Tibial artery (tissue), 4 donors: ENCODE results near the gene LRFN2.

Source experiments
- DNase-seq, 2 donors: peaks; one replicate each; pipeline ENCODE4 v3.0.0-alpha.2; 2019
- H3K27ac ChIP-seq, 2 donors: fragments of 200-600 bp; sonication (generic) in 1 of 2; 1 replicate in 1 of 2; 2 replicates in 1 of 2; pipeline ENCODE4 v1.5.1; 2018 to 2019; ENCODE audit warnings: mild to moderate bottlenecking in 1 of 2
- H3K27me3 ChIP-seq, 2 donors: fragments of 200-600 bp; sonication (generic) in 1 of 2; one replicate each; pipeline versions ENCODE4 v1.5.1 to v1.6.0; 2016 to 2019
- H3K36me3 ChIP-seq, 3 donors: fragments of 200-600 bp; sonication (generic) in 2 of 3; one replicate each; pipeline ENCODE4 v1.5.1; 2016 to 2019; ENCODE audit warnings: mild to moderate bottlenecking in 2 of 3
- H3K4me1 ChIP-seq, 4 donors: fragments of 200-600 bp; sonication (generic) in 2 of 4; 1 replicate in 3 of 4; 2 replicates in 1 of 4; pipeline ENCODE4 v1.5.1; 2016 to 2019
- H3K4me3 ChIP-seq, 2 donors: fragments of 200-600 bp; sonication (generic) in 1 of 2; 1 replicate in 1 of 2; 2 replicates in 1 of 2; pipeline ENCODE4 v1.5.1; 2018 to 2019; ENCODE audit warnings: mild to moderate bottlenecking in 2 of 2
- H3K9me3 ChIP-seq, 3 donors: fragments of 200-600 bp; sonication (generic) in 1 of 3; one replicate each; pipeline ENCODE4 v1.5.1; 2016 to 2019
- CTCF ChIP-seq, 2 experiments: fragments of 200-600 bp in 1 of 2; fragments of 450-650 bp in 1 of 2; IDR thresholded peaks; one replicate each; pipeline ENCODE4 v1.5.1; 2017 to 2019; ENCODE audit warnings: antibody characterized with exemption in 2 of 2, mild to moderate bottlenecking in 1 of 2, moderate library complexity in 1 of 2
- intact Hi-C: fragments of 100-400 bp; cut with DNase I; formaldehyde crosslinking; loops from one replicate; pipeline ENCODE4 v1.15.0; 2023; ENCODE audit warnings: low total_unique reads

The LRFN2 gene

DNA sequence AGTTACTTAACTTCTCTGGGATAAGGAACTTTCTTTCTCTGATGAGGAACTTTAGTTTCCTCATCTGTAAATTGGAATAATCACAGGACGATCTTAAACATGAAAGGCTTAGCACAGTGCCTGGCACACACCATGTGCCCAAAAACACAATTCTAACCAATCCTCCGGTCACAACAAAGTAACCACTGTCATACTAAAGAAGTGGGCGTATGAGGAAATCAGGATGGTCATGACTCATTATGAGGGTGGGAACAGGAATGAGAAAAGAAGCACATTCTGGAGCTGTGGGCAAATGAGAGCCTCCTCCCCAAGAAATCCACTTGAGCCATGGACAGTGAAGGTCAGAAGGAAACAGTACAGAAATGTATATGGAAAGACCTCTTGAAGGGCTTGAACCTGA, 82.9 kb downstream of the LRFN2 start:
- Histone ChIP-seq H3K4me3 (no peak overlapping the region), H3K36me3 (no peaks in the 10 kb centered on the region), H3K27ac (no peak overlapping the region), H3K4me1 (peaks cover 0 to 2% (median 0%) of the 10 kb centered on the region in 4 donors), H3K9me3 (no peaks in the 10 kb centered on the region), H3K27me3 (peaks cover 0 to 5% of the 10 kb centered on the region in 2 donors)
- no peak for TF ChIP-seq CTCF (IDR thresholded peaks at IDR 0.05)
- intact Hi-C loops, result no loop called here
- DNase-seq, result no peak

GRCh38 chr6:40500227-40500626, 86.9 kb downstream of the LRFN2 start:
- Histone ChIP-seq H3K4me3 (no peak overlapping the region), H3K4me1 (peaks cover 0 to 2% (median 0%) of the 10 kb centered on the region in 4 donors), H3K36me3 (no peaks in the 10 kb centered on the region), H3K27ac (no peak overlapping the region), H3K9me3 (no peaks in the 10 kb centered on the region), H3K27me3 (peaks cover 0 to 5% of the 10 kb centered on the region in 2 donors)
- TF ChIP-seq CTCF (IDR thresholded peaks at IDR 0.05), result no peak
- intact Hi-C loops, result no loop called here
- DNase-seq, result no peak

DNA sequence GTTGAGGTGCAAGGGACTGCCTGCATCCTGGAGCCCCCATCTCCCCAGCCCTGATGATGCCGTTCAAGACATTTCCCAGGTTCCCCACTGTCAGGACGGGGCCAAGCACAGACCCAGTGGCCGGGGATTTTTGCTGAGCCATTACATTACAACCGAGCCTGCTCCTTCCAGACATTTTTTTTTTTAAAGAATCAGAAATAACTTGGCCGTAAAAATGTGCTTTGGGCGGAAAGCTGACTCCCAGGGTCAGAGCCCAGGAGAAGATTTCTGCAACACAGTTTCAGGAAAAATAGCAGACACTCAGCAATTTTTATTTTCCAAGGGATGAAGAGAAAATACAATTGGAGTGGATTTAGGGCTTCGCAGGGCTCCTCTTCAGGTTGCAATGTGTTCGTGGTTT, 87.9 kb downstream of the LRFN2 start:
- Histone ChIP-seq H3K27me3 (peaks cover 0 to 5% of the 10 kb centered on the region in 2 donors), H3K4me1 (peaks cover 0 to 2% (median 0%) of the 10 kb centered on the region in 4 donors), H3K36me3 (no peaks in the 10 kb centered on the region), H3K9me3 (no peaks in the 10 kb centered on the region), H3K27ac (no peak overlapping the region), H3K4me3 (no peak overlapping the region)
- intact Hi-C loops, result no loop called here
- no peak for DNase-seq
- TF ChIP-seq CTCF (IDR thresholded peaks at IDR 0.05), result no peak

DNA sequence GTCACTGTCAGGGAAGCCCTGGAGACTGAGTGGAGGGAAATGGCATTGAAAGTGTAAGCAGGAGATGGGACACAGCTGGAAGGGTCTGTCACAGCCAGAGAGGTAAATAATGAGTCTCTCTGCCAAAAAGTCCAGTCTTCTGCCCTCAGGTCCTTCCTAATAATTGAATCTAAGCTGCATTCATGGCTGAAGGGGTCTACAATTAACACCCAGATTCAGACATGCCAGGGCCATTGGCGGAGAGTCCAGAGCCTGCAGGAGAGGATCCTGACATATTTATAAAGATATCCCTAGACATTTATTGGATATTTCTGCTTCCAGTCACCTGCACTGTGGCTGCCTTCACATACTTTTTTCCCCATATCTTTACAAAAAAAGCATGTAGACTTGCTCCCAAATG, 89.0 kb downstream of the LRFN2 start:
- intact Hi-C loops, result no loop called here
- TF ChIP-seq CTCF (IDR thresholded peaks at IDR 0.05), result no peak
- Histone ChIP-seq H3K27me3 (no peaks in the 10 kb centered on the region), H3K4me1 (peaks cover 0 to 2% (median 0%) of the 10 kb centered on the region in 4 donors), H3K9me3 (no peaks in the 10 kb centered on the region), H3K36me3 (no peaks in the 10 kb centered on the region), H3K4me3 (no peak overlapping the region), H3K27ac (no peak overlapping the region)
- DNase-seq, result no peak

DNA sequence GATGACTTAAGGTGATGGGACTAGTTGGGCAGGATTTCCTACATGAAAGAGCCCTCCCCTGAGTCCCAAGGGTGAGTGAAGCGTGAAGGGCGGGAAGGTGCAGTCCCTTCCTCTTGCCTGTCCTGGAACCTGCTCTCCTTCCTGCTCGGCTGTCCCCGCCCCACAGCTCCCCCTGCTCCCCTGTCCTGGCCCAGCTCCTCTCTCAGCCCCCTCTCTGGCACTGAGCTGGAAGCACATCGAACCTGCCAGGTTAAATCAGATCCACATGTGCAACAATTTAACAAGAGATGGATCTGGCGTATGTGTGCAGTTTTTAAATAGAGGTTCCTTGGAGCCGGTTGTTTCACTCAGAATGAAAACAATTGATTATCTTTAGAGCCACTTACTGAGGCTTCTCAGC, 95.0 kb downstream of the LRFN2 start:
- no peak for DNase-seq
- Histone ChIP-seq H3K9me3 (no peaks in the 10 kb centered on the region), H3K36me3 (no peaks in the 10 kb centered on the region), H3K27me3 (peaks cover 0 to 7% of the 10 kb centered on the region in 2 donors), H3K4me1 (no peaks in the 10 kb centered on the region), H3K4me3 (no peak overlapping the region), H3K27ac (no peak overlapping the region)
- no peak for TF ChIP-seq CTCF (IDR thresholded peaks at IDR 0.05)
- intact Hi-C loops, result no loop called here

DNA sequence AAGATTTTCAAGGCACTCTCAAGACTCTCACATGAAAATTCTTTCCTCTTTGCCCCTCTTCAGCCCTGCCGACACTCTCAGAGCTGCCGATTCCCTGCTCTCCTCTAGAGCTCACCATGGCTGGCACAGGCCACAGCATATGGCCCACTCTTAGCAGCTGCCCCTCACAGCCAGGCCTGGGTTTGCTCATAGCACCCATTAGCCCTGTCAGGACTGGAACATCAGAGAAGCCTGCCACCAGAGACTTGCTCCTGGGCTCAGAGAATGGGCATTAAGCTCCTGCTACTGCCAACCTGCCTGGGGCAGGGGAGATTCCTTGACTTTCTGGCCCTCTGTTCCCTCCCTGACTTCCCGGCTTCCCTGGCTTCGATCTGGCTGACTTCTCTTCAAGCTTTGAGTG, 96.7 kb downstream of the LRFN2 start:
- TF ChIP-seq CTCF (IDR thresholded peaks at IDR 0.05), result no peak
- intact Hi-C loops, result no loop called here
- no peak for DNase-seq
- Histone ChIP-seq H3K4me3 (no peak overlapping the region), H3K4me1 (no peaks in the 10 kb centered on the region), H3K27ac (no peak overlapping the region), H3K27me3 (peaks cover 0 to 7% of the 10 kb centered on the region in 2 donors), H3K36me3 (no peaks in the 10 kb centered on the region), H3K9me3 (no peaks in the 10 kb centered on the region)
